Head of caudate nucleus (tissue), 42 donors: Measurements from ENCODE around the gene SORBS1.
"Not testable (repeated sequence)": the region's sequence is repeated elsewhere in the genome, so short reads cannot be mapped to it uniquely, and the experiment has no call there.

Experiments
- DNase-seq, 42 donors: peaks; one replicate each; pipeline versions ENCODE4 v3.0.0 to v3.0.0-alpha.2; 2020 to 2021; ENCODE audit warnings: mixed read lengths in 7 of 42
- intact Hi-C: fragments of 100-400 bp; cut with DNase I; formaldehyde crosslinking; loops from one replicate; pipeline ENCODE4 v1.15.0; 2022

SORBS1 gene

DNA sequence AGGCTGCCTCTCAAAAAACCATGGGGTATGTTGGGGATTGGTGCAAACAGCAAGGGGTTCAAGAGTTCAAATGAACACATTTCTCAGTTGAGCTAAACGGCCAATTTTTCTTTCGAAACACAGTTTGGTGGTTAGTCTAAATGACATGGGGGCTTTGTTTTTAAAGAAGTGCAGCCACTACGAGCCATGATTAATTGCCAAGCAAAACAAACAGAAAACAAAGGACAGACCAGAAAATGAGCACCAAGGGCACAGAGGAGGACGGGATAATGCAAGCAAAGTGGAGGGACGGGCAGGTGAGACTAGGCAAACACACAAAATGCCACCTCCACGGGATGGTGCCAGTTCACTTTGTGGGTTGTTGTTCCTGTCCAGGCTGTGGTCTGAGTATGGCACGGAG is 205.9 kb downstream of the SORBS1 start:
- intact Hi-C loops: no loop called here
- DNase-seq: no peak

GRCh38 chr10:95354110-95354509 is 207.1 kb downstream of the SORBS1 start:
- no peak for DNase-seq

DNA sequence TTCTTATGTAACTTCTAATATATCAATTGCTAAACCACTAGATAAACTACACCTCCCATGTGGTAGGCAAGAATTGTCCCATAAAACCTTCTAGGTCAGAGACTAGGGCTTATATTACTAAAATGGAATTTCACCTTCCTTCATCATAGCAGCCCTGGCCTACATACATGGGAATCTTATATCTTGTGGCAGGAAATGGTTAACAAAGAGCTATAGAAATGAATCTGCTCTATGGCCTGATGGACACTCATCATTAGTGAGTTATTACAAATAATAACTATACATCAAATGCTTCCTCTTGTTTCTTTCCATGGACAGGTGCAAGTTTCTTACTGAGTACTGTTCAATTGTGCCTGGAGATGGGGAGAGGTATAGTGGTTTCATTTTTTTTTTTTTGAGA is 208.0 kb downstream of the SORBS1 start:
- DNase-seq: no peak
- intact Hi-C loops: no loop called here

More at GRCh38 chr10:95354110-95354509, 207.1 kb downstream of the SORBS1 start:
- intact Hi-C loops: no loop called here

- intact Hi-C loops: no loop called here
- DNase-seq: no peak
These were observed 208.5 kb downstream of the SORBS1 start for GRCh38 chr10:95352684-95353083.

- intact Hi-C loops: no loop called here
- no peak for DNase-seq
These were observed 210.3 kb downstream of the SORBS1 start for GRCh38 chr10:95350830-95351228.

GRCh38 chr10:95350219-95350829 is 210.8 kb downstream of the SORBS1 start:
- DNase-seq: peak in 2 of 42 donors; percentile 30 to 39
- intact Hi-C loops: no loop called here

- intact Hi-C loops, DNase-seq: not testable (repeated sequence)
These were observed 213.8 kb downstream of the SORBS1 start for GRCh38 chr10:95347402-95347766.

- no peak for DNase-seq
- intact Hi-C loops: no loop called here
These were observed 214.3 kb downstream of the SORBS1 start for GRCh38 chr10:95346715-95347401.

GRCh38 chr10:95343573-95343972 is 217.6 kb downstream of the SORBS1 start:
- intact Hi-C loops: no loop called here
- no peak for DNase-seq

GRCh38 chr10:95341716-95342130 is 219.4 kb downstream of the SORBS1 start:
- intact Hi-C loops: no loop called here
- no peak for DNase-seq

DNA sequence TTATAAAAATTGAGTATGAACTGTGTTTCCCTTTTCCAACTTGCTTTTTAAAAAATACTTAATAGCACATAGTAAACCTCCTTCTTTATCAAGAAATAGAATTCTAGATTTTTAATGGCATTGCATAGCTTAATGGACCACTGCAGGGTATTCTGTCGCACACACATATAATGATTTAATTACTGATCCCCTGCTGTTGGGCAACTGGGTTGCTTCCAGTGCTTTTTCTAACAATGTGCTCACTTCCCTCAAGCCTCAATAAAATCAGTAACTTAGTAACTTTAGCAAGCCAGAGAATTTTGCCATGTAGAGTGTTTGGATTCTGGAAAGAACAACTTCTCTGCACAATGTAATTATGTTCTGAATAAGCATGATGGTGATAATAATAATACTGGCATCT is 221.3 kb downstream of the SORBS1 start:
- DNase-seq: no peak
- intact Hi-C loops: no loop called here

DNA sequence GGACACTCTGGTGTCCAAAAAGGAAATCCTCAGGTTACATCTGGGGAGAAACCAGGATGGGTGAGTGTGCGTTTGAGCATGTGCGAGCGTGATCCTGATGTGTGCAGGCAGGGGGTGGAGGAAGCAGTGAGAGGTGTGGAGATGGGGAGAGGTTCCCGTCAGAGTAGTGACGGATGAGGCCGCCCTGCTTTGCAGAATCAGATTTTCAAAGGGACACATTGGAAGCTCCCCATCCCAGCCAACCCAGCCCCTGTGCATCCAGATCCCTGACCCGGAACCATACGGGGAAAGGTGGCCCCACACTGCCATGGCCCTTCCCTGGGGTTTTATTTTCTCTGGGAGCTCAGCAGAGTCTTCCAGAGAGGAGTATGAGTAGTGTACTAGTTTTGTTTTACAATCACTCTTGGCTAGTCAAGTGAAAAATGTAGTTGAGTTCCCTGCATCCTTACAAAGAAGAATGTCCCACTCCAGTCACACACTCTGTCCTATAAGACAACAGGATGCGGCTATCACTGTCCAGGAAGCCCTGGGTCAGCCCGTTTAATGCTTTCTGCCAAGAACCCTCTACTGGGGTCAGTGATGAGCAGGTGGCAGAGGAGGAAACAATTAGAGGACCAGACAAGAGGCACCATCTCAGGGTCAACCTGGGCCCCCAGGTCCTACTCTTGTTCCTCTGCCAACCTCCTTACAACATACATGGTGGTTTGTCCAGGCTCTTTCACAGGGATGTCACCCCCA is 223.6 kb downstream of the SORBS1 start:
- DNase-seq: peak in 38 of 42 donors; percentile 21 to 82 (median 48)
- intact Hi-C loops: no loop called here

DNA sequence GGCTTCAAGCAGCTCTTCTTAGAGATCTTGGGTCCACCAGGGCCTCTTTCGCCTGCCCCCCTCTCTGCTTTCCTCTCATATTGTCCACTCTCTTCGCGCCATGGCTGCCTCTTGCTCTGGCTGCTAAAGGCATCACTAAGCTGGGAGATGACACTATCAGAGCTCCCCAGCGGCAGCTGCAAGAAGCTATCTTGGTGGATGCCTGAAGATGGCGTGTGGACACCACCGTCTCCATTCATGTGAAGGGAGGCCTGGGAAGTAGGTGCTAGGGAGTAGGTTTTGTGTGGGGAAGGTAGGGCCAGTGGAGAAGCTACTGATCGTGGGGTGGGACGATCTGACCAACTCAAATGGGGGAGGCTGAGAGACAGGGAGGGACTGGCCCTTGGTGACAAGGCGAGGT is 224.5 kb downstream of the SORBS1 start:
- no peak for DNase-seq
- intact Hi-C loops: no loop called here

DNA sequence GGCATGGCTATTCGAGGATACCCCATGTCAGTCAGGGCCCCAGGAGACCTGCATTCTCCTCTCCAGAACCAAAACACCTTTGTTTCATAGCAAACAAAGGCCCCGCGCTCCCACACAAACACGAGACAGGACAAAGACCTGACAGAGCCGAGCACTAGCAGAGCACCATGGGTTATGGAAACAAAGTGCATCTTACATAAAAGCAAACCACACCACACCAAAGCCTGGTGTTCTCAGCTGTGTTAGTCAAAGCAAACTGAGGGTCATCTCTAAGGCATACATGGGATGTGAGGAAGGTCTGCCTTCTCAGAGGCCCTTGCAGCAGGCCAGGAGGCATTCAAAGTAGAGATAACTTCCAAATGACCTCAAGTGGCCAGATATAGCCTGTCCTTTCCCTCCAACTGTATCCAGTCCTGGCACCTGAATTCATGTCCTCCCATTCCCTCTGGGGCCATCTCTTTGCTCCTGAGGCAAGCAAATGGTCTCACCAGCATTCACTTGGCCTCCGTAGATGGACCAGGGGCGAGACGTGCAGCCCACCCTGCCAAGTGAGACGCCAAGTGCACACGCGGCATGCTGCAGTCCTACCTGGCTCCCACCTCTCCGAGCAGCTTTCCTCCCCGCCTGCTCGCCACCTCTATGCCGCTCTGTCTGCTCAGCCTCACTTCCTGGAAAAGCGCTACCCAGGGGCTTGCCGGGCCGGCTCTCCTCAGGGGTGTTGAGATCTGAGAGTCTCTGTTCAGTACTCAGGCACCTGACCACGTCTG is 225.1 kb downstream of the SORBS1 start:
- intact Hi-C loops: no loop called here
- no peak for DNase-seq

DNA sequence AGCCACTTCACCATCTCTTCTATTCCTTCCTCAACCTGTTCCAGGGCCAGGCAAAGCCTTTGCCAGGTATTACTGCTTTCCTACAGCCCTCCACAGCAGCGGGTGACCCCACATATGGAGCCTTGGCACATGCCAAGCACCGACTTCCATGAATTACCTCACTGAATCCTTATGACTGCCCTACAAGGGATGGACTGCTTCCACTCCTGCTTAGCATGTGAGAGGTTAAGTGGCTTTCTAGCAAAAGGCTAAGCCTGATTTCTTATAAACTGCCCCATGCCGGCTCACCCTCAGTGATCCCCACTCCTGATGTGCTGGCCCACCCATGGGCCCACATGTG is 226.4 kb downstream of the SORBS1 start:
- no peak for DNase-seq
- intact Hi-C loops: no loop called here

- peak in 32 of 42 donors; percentile 16 to 78 (median 48) for DNase-seq
These were observed 227.0 kb downstream of the SORBS1 start for GRCh38 chr10:95333997-95334804.

GRCh38 chr10:95332666-95333249 is 228.4 kb downstream of the SORBS1 start:
- peak in 8 of 42 donors; percentile 23 to 58 (median 43) for DNase-seq
- intact Hi-C loops: no loop called here

More at GRCh38 chr10:95333997-95334804, 227.0 kb downstream of the SORBS1 start:
- intact Hi-C loops: no loop called here

- intact Hi-C loops: no loop called here
- no peak for DNase-seq
These were observed 229.5 kb downstream of the SORBS1 start for GRCh38 chr10:95331596-95332130.
